ENCODE data around the gene GIT2.

DNA sequence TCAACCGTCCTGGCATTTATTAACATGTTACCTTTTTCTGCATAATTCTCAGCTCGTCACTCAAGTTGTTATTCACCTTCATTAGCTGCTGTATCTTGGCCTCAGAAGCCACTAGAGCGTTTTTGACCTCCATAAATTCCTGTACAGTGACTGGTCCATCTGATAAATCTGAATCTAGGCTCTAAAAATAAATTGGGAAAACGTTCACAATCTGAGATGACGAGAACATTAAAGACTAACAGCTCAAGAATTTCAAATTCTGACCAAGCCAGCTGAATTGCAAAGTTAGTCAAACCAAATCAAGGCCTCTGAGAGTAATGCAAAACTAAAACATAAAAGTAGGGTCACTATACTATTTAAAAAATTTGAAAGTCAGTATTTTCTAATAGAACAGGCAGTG, 45.0 kb downstream of the GIT2 start:
- TF ChIP-seq, protein P1, sequence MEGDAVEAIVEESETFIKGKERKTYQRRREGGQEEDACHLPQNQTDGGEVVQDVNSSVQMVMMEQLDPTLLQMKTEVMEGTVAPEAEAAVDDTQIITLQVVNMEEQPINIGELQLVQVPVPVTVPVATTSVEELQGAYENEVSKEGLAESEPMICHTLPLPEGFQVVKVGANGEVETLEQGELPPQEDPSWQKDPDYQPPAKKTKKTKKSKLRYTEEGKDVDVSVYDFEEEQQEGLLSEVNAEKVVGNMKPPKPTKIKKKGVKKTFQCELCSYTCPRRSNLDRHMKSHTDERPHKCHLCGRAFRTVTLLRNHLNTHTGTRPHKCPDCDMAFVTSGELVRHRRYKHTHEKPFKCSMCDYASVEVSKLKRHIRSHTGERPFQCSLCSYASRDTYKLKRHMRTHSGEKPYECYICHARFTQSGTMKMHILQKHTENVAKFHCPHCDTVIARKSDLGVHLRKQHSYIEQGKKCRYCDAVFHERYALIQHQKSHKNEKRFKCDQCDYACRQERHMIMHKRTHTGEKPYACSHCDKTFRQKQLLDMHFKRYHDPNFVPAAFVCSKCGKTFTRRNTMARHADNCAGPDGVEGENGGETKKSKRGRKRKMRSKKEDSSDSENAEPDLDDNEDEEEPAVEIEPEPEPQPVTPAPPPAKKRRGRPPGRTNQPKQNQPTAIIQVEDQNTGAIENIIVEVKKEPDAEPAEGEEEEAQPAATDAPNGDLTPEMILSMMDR (conservative IDR thresholded peaks at IDR 0.05; ENCODE audit: low read depth in 2 of 2), result no peak
- TF ChIP-seq POLR2AphosphoS5 (IDR thresholded peaks at IDR 0.05; ENCODE audit: low read depth), result no peak
- no peak for TF ChIP-seq STAT1 (IDR thresholded peaks at IDR 0.05; ENCODE audit: unreplicated experiment)
- TF ChIP-seq, protein P2, sequence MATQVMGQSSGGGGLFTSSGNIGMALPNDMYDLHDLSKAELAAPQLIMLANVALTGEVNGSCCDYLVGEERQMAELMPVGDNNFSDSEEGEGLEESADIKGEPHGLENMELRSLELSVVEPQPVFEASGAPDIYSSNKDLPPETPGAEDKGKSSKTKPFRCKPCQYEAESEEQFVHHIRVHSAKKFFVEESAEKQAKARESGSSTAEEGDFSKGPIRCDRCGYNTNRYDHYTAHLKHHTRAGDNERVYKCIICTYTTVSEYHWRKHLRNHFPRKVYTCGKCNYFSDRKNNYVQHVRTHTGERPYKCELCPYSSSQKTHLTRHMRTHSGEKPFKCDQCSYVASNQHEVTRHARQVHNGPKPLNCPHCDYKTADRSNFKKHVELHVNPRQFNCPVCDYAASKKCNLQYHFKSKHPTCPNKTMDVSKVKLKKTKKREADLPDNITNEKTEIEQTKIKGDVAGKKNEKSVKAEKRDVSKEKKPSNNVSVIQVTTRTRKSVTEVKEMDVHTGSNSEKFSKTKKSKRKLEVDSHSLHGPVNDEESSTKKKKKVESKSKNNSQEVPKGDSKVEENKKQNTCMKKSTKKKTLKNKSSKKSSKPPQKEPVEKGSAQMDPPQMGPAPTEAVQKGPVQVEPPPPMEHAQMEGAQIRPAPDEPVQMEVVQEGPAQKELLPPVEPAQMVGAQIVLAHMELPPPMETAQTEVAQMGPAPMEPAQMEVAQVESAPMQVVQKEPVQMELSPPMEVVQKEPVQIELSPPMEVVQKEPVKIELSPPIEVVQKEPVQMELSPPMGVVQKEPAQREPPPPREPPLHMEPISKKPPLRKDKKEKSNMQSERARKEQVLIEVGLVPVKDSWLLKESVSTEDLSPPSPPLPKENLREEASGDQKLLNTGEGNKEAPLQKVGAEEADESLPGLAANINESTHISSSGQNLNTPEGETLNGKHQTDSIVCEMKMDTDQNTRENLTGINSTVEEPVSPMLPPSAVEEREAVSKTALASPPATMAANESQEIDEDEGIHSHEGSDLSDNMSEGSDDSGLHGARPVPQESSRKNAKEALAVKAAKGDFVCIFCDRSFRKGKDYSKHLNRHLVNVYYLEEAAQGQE (IDR thresholded peaks at IDR 0.05; ENCODE audit: unreplicated experiment), result no peak
- no peak for TF ChIP-seq CREB1 (CRISPR knock-in tag; IDR thresholded peaks at IDR 0.05; ENCODE audit: low read depth)
- TF ChIP-seq ZNF331 (CRISPR knock-in tag; IDR thresholded peaks at IDR 0.05; ENCODE audit: low read depth), result no peak

All from GM23338 (cell line).